ENCODE data around the gene DDOST.

DNA sequence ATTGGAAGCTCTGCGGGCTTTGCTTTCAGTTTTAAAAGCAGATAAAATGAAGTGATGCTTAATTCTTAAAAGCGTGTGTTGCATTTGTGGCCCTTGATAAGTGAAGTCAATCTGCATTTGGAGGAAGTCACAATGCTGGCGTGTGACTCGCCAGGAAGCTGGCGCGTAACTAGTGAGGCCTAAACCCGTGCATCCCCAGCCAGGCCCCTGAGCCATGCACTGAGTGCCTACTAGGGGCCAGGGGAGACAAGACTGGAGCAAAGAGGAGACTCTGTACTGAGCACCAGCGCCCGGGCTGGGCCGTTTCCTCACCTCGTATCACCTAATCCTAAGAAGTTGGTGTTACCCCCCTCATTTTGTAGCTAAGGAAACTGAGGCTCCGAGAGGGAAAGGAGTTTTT is 4.6 kb upstream of the DDOST start:
- TF ChIP-seq, protein P1, sequence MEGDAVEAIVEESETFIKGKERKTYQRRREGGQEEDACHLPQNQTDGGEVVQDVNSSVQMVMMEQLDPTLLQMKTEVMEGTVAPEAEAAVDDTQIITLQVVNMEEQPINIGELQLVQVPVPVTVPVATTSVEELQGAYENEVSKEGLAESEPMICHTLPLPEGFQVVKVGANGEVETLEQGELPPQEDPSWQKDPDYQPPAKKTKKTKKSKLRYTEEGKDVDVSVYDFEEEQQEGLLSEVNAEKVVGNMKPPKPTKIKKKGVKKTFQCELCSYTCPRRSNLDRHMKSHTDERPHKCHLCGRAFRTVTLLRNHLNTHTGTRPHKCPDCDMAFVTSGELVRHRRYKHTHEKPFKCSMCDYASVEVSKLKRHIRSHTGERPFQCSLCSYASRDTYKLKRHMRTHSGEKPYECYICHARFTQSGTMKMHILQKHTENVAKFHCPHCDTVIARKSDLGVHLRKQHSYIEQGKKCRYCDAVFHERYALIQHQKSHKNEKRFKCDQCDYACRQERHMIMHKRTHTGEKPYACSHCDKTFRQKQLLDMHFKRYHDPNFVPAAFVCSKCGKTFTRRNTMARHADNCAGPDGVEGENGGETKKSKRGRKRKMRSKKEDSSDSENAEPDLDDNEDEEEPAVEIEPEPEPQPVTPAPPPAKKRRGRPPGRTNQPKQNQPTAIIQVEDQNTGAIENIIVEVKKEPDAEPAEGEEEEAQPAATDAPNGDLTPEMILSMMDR (conservative IDR thresholded peaks at IDR 0.05; ENCODE audit: low read length): no peak
- TF ChIP-seq EZH2phosphoT487 (IDR thresholded peaks at IDR 0.05; ENCODE audit: borderline replicate concordance, low read depth, low read length): no peak

Data from OCI-LY7 (cell line).